Measurements from ENCODE around the gene CRIP1. TPM values are rescaled to one million over a fixed set of nuclear protein-coding genes. Genes with fewer than 3 reads are reported as not detected.

Gene CRIP1
- total and polyA plus RNA-seq, 2 donors (not counting 1 experiment from before 2014, with no cell fraction given): 210 to 563 TPM

DNA sequence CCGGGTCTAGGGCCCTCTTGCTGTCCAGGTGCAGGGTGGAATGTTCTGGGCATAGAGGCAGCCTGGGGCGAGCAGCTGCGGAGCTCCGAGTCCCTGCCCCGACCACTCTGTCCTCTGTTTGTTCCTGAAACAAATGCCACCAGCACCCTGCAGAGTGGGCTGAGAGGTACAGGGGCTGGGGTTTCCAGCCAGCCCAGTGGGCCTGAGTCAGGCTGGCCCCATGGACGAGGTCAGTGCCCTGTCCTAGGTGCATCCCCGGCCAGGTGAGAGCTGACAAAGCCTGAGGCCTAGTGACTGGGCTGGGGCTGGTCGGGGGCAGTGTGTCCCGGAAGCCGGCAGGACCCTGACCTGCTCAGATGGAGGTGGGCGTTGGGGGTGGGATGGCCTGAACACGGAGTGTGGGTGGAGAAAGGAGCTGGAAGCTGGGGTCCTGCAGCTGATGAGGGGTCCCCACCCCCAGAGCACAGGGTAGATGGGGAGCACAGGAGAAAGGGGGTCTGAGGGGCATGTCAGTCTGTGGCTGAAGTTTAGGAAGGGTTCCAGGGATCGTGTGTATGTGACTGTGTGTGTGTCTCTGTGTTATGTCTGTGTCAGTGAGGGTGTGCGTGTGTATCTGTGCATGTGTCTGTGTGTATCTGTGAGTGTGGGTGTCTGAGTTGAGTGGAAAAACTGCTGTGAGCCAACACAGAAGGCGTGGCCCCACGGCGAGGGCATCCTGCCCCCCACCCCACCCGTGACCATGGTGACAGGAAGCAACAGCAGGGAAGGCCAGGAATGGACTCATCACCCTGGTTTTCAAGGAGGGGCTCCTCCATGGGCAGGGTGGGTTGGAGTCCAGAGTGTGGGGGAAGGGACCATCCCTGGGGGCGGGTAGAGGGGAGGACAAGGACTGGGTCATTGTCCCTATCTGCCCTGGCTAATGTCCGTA is 2.4 kb upstream of the CRIP1 start:
- POLR2A ChIA-PET: no interaction called here
- CTCF ChIA-PET: interaction anchor here (1.1 kb wide), 1 partner anchor 439 kb away, joined by 3 read pairs; no protein-coding TSS in a partner anchor

More for the DNA sequence above, 2.4 kb upstream of the CRIP1 start:
- H3K79me2 ChIP-seq (ENCODE audit: control insufficient read depth, insufficient read depth, low read length): peaks cover 6% of the 10 kb centered on the region
- no peak overlapping the region for H3K4me2 ChIP-seq (replicated peaks; ENCODE audit: low read depth, low read length, poor library complexity, severe bottlenecking)
- H3K9me3 ChIP-seq (ENCODE audit: control extremely low read depth in 1 of 3, control insufficient read depth in 2 of 3, insufficient read depth in 1 of 3, low read length in 2 of 3): peaks cover 0 to 4% (median 0%) of the 10 kb centered on the region in 3 donors
- ATAC-seq (ENCODE audit: low read depth) (no peak), DNase-seq (peak; percentile 54)
- H3K4me3 ChIP-seq (ENCODE audit: control extremely low read depth in 1 of 5, extremely low read depth in 1 of 5, insufficient read depth in 1 of 5, low read depth in 2 of 5, low read length in 4 of 5): no peak overlapping the region
- peaks cover 0 to 6% of the 10 kb centered on the region in 2 experiments for H3K36me3 ChIP-seq (replicated peaks in 1 of 2; ENCODE audit: control extremely low read depth in 1 of 2, control insufficient read depth in 1 of 2, extremely low read depth in 1 of 2, insufficient read depth in 2 of 2, low read length in 1 of 2)
- Mint-ChIP-seq H3K4me1 (peaks cover 72% of the 10 kb centered on the region), H3K27ac (peak overlapping the region; percentile 100), H3K4me3 (peak overlapping the region; percentile 13), H3K9me3 (ENCODE audit: insufficient read depth) (no peaks in the 10 kb centered on the region), H3K27me3 (no peaks in the 10 kb centered on the region)
- WGBS (ENCODE audit: insufficient coverage): 89% methylated on average over 13 of the region's 20 CpGs
- H3K27me3 ChIP-seq (replicated peaks in 1 of 4; ENCODE audit: control extremely low read depth in 1 of 4, control insufficient read depth in 3 of 4, insufficient read depth in 4 of 4, low read length in 3 of 4): peaks cover 0 to 3% (median 0%) of the 10 kb centered on the region in 4 experiments
- peaks cover 16% of the 10 kb centered on the region for H4K20me1 ChIP-seq (ENCODE audit: control insufficient read depth, insufficient read depth, low read length, poor library complexity, severe bottlenecking)
- peak overlapping the region; percentile 38 to 99 for H3K27ac ChIP-seq (ENCODE audit: low read length in 2 of 2)
- TF ChIP-seq, protein P1, sequence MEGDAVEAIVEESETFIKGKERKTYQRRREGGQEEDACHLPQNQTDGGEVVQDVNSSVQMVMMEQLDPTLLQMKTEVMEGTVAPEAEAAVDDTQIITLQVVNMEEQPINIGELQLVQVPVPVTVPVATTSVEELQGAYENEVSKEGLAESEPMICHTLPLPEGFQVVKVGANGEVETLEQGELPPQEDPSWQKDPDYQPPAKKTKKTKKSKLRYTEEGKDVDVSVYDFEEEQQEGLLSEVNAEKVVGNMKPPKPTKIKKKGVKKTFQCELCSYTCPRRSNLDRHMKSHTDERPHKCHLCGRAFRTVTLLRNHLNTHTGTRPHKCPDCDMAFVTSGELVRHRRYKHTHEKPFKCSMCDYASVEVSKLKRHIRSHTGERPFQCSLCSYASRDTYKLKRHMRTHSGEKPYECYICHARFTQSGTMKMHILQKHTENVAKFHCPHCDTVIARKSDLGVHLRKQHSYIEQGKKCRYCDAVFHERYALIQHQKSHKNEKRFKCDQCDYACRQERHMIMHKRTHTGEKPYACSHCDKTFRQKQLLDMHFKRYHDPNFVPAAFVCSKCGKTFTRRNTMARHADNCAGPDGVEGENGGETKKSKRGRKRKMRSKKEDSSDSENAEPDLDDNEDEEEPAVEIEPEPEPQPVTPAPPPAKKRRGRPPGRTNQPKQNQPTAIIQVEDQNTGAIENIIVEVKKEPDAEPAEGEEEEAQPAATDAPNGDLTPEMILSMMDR (IDR thresholded peaks at IDR 0.05): no peak
- no peak for TF ChIP-seq EZH2 (IDR thresholded peaks at IDR 0.05; ENCODE audit: borderline replicate concordance, insufficient read depth, low read depth, low read length, poor library complexity, severe bottlenecking)
- no peak overlapping the region for H2AFZ ChIP-seq (ENCODE audit: insufficient read depth, low read depth, low read length, poor library complexity, severe bottlenecking)
- no peak overlapping the region for H3K9ac ChIP-seq (ENCODE audit: low read length)
- H3K4me1 ChIP-seq (ENCODE audit: control insufficient read depth in 2 of 2, insufficient read depth in 2 of 2, low read length in 2 of 2): peaks cover 65 to 91% of the 10 kb centered on the region in 2 donors
- intact Hi-C loops (cut with micrococcal nuclease): loop anchor here (10.0 kb wide), 1 partner anchor 420 kb away; the partner anchor contains the start of gene GPR132
